GM06990 (cell line): Measurements from ENCODE around the gene GRID1.

Experiments
- DNase-seq: peaks from one replicate; pipeline ENCODE4 v3.0.0-alpha.2; 2011; ENCODE audit not compliant: insufficient read length; ENCODE audit errors: extremely low read depth
- H3K27me3 ChIP-seq: replicated peaks from 2 replicates; pipeline ENCODE4 v1.6.0; 2011; ENCODE audit warnings: low read length; ENCODE audit not compliant: control insufficient read depth, insufficient read depth
- H3K36me3 ChIP-seq: 2 replicates; pipeline ENCODE4 v1.5.1; 2011; ENCODE audit warnings: low read length; ENCODE audit not compliant: control insufficient read depth, insufficient read depth
- H3K4me3 ChIP-seq: replicated peaks from 2 replicates; pipeline ENCODE4 v1.5.1; 2011; ENCODE audit warnings: low read depth, mild to moderate bottlenecking, control low read depth, low read length
- TF ChIP-seq, protein P1 (sequence below): IDR thresholded peaks from 2 replicates; pipeline ENCODE4 v1.5.1; 2011; ENCODE audit warnings: low read length, control low read depth, mild to moderate bottlenecking, inconsistent platforms; ENCODE audit not compliant: insufficient read depth, poor library complexity, severe bottlenecking

GRID1 gene

DNA sequence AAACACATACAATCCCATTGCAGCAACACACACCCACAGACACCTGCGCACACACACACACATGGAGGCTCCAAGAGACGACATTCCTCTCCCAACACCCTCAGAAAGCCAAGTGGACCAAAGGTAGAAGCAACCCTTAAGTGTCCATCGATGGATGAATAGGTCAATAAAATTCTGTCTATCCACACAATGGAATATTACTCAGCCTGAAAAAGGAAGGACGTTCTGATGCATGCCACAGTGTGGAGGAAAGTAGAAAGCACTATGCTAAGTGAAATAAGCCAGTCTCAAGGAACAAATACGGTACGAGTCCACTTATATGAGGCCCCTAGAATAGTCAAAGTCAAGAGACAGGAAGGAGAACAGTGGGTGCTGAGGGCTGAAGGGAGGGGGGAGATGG, 174.4 kb downstream of the GRID1 start:
- no peaks in the 10 kb centered on the region for H3K36me3 ChIP-seq
- TF ChIP-seq, protein P1, sequence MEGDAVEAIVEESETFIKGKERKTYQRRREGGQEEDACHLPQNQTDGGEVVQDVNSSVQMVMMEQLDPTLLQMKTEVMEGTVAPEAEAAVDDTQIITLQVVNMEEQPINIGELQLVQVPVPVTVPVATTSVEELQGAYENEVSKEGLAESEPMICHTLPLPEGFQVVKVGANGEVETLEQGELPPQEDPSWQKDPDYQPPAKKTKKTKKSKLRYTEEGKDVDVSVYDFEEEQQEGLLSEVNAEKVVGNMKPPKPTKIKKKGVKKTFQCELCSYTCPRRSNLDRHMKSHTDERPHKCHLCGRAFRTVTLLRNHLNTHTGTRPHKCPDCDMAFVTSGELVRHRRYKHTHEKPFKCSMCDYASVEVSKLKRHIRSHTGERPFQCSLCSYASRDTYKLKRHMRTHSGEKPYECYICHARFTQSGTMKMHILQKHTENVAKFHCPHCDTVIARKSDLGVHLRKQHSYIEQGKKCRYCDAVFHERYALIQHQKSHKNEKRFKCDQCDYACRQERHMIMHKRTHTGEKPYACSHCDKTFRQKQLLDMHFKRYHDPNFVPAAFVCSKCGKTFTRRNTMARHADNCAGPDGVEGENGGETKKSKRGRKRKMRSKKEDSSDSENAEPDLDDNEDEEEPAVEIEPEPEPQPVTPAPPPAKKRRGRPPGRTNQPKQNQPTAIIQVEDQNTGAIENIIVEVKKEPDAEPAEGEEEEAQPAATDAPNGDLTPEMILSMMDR: no peak
- DNase-seq: no peak
- no peak overlapping the region for H3K4me3 ChIP-seq
- no peaks in the 10 kb centered on the region; the same call in 1 of the 2 replicates for H3K27me3 ChIP-seq

DNA sequence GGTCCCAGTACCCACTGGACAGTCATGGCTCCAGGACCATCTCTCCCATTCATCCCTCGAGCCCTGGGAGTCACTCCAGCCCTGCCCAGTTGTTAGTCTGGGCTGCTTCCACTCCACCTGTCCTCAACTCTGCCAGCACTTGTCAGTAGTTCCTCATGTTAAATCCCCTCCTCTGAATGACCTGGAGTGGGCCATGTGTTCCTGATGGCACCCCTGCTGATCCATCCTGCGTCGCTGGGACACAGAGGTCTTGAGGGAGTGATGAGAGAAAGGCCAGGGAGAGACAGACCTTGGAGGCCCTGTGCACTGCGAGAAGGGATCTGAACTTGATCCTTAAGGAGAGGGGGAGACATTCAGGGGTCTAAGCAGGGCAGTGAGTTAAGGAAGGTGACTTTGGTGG, 174.9 kb downstream of the GRID1 start:
- Histone ChIP-seq H3K36me3 (no peaks in the 10 kb centered on the region), H3K27me3 (no peaks in the 10 kb centered on the region; the same call in 1 of the 2 replicates), H3K4me3 (no peak overlapping the region)
- TF ChIP-seq, protein P1: no peak
- no peak for DNase-seq

DNA sequence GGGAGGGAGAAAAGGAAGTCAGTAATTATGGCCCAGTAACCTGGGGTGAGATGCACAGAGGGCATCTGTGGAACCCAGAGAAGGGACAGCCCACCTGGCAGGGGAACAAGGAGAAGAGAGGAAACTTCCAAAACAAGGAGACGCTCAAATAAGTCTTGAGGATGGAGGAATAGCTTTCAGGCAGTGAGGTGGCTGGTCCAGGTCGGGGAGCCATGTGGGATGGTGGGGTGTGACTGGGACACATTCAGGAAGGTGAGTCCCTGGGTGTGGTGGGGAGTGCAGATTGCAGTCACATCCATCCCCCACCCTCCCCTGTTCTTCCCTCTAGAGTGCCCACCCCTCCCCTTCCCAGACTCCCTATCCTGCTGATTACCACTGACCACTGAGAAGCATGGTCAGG, 175.4 kb downstream of the GRID1 start:
- no peak for DNase-seq
- H3K36me3 ChIP-seq: no peaks in the 10 kb centered on the region
- TF ChIP-seq, protein P1: no peak
- H3K4me3 ChIP-seq: no peak overlapping the region
- H3K27me3 ChIP-seq: no peaks in the 10 kb centered on the region; the same call in 1 of the 2 replicates

DNA sequence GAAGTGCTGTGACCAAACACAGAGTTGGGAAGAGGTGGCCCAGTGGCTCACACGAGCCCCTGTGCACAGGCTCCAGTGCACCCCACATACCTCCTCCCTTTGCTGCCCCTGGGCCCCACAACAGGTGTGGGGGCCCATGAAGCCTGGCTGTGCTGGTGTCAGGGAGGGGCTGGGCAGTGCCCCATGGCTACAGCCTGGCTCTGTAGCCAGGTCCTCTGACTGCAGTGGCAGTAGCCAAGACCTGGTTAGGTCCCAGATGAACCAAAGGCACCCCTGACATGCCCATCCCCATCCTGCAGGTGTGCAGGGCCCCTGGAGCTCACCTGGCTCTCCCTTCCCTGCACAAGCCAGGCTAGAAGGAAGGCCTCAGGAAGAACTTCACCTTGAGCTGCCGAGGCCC, 176.3 kb downstream of the GRID1 start:
- TF ChIP-seq, protein P1: no peak
- H3K27me3 ChIP-seq: no peaks in the 10 kb centered on the region; the same call in 1 of the 2 replicates
- H3K4me3 ChIP-seq: no peak overlapping the region
- H3K36me3 ChIP-seq: no peaks in the 10 kb centered on the region
- no peak for DNase-seq

DNA sequence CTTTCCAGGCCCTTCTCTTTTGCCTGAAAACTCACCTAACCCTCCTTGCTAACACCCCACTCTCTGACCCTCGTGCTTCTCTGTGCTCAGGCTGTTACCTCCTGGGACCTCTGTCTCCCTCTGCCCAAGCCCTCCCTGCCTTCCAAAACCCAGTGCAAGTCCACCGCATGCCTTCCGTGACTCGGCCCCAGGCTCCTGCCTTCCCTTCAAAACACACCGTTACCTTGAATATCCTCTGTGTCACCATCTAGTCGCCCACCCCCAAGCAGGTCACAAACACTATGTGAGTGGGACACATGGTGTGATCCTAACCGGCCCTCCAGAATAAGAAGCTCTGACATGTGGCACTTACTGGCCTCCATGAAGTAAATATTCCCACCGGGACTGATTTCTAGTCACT, 176.7 kb downstream of the GRID1 start:
- TF ChIP-seq, protein P1: no peak
- Histone ChIP-seq H3K36me3 (no peaks in the 10 kb centered on the region), H3K27me3 (no peaks in the 10 kb centered on the region; the same call in 1 of the 2 replicates), H3K4me3 (no peak overlapping the region)
- DNase-seq: no peak
